Lung (tissue), 12 donors: Measurements from ENCODE around the gene ANTXR2. TPM values are rescaled to one million over a fixed set of nuclear protein-coding genes. Genes with fewer than 3 reads are reported as not detected.

Experiments used
- ATAC-seq: fragments of 200-7000 bp; cut with Tn5 transposase; one replicate; pipeline ENCODE4 v1.9.1; 2020; ENCODE audit warnings: moderate number of reproducible peaks; ENCODE audit not compliant: insufficient read depth, low FRiP score
- DNase-seq, 3 donors: peaks; one replicate each; pipeline ENCODE4 v3.0.0-alpha.2; 2013 to 2017
- H3K27ac ChIP-seq, 2 donors: one replicate each; pipeline ENCODE4 v1.5.1; 2013; ENCODE audit warnings: mild to moderate bottlenecking in 2 of 2, moderate library complexity in 2 of 2, control low read depth in 1 of 2, inconsistent platforms in 1 of 2, low read depth in 1 of 2, low read length in 1 of 2
- H3K27me3 ChIP-seq, 3 donors: one replicate each; pipeline ENCODE4 v1.5.1; 2013; ENCODE audit warnings: low read length in 2 of 3; ENCODE audit not compliant: control insufficient read depth in 3 of 3, insufficient read depth in 3 of 3
- H3K36me3 ChIP-seq, 4 donors: one replicate each; pipeline ENCODE4 v1.5.1; 2013; ENCODE audit warnings: low read length in 4 of 4, mild to moderate bottlenecking in 1 of 4, moderate library complexity in 1 of 4; ENCODE audit not compliant: control insufficient read depth in 4 of 4, insufficient read depth in 4 of 4
- H3K4me1 ChIP-seq, 5 donors: one replicate each; pipeline ENCODE4 v1.5.1; 2013; ENCODE audit warnings: low read length in 5 of 5, mild to moderate bottlenecking in 2 of 5, moderate library complexity in 1 of 5; ENCODE audit not compliant: control insufficient read depth in 5 of 5, insufficient read depth in 5 of 5
- H3K4me3 ChIP-seq: one replicate; pipeline ENCODE4 v1.5.1; 2013; ENCODE audit warnings: mild to moderate bottlenecking, control low read depth, moderate library complexity
- H3K9ac ChIP-seq, 2 donors: one replicate each; pipeline ENCODE4 v1.5.1; 2013; ENCODE audit warnings: low read length in 2 of 2, control low read depth in 1 of 2; ENCODE audit not compliant: insufficient read depth in 1 of 2
- H3K9me3 ChIP-seq, 4 donors: one replicate each; pipeline ENCODE4 v1.5.1; 2013; ENCODE audit warnings: low read length in 3 of 4, mild to moderate bottlenecking in 1 of 4, moderate library complexity in 1 of 4; ENCODE audit not compliant: control insufficient read depth in 4 of 4, insufficient read depth in 3 of 4
- CTCF ChIP-seq: IDR thresholded peaks from 2 replicates; pipeline ENCODE4 v1.5.1; 2012; ENCODE audit warnings: mild to moderate bottlenecking; ENCODE audit errors: control extremely low read depth, extremely low read depth
- WGBS, 2 donors: extraction: QIAGEN DNeasy Blood & Tissue Kit; methylation state at CpG; one replicate each; pipeline ENCODE4 v1.1.7; 2013; 5-methylcytosine and 5-hydroxymethylcytosine counted together
- polyA plus RNA-seq, 2 donors: library from polyadenylated mRNA; stranded (reverse); fragments of 200-250 nt; gene quantifications; one replicate each; pipeline ENCODE4 v1.2.1, GENCODE V29; 2013
- total RNA-seq, 2 donors: library from RNA; depleted of rRNA in 1 of 2; stranded (reverse); fragments of >200 nt in 1 of 2; gene quantifications; one replicate each; pipeline ENCODE4 v1.2.1, GENCODE V29; 2014 to 2021
- donor health status: control.
- donor health status: control.
- donor health status: Bipolar disorder and iron deficiency.
- donor health status: healthy.
- donor health status: DM: yes; HTN: yes; CAD: no.

The ANTXR2 gene
- total and polyA plus RNA-seq, 4 donors: 4.8 to 47.2 (median 28.6) TPM

- Histone ChIP-seq H3K36me3 (no peaks in the 10 kb centered on the region), H3K9ac (no peak overlapping the region), H3K9me3 (no peaks in the 10 kb centered on the region), H3K4me3 (no peak overlapping the region), H3K27ac (no peak overlapping the region), H3K4me1 (peaks cover 0 to 3% (median 0%) of the 10 kb centered on the region in 5 donors), H3K27me3 (no peaks in the 10 kb centered on the region)
- TF ChIP-seq CTCF: no peak
- DNase-seq: no peak
- ATAC-seq: no peak
- WGBS, 2 donors: 72 to 76% methylated on average over 4 of the region's 4 CpGs
These were observed 23.3 kb upstream of the ANTXR2 start for GRCh38 chr4:80096175-80096850.

DNA sequence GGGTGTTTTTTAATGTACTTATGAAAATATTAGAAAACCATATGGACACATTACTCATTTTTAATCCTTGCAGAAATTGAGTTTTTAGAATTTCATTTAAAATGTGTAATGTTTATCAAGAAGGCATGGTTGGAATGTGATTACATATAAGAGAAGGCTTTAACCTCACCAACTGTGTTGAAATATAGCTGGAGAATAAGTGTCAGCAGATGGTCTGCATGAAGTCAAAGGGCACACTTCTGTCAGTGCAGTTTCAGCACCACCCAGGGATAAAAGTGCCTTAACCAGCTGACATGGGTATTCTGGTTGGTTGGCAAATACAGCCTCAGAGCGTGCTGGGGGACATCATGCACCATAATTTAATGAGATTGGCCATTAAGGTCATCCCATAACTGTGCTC lies 21.2 kb upstream of the ANTXR2 start:
- Histone ChIP-seq H3K9me3 (no peaks in the 10 kb centered on the region), H3K4me1 (peaks cover 0 to 3% (median 0%) of the 10 kb centered on the region in 5 donors), H3K4me3 (no peak overlapping the region), H3K9ac (no peak overlapping the region), H3K27me3 (no peaks in the 10 kb centered on the region), H3K27ac (no peak overlapping the region), H3K36me3 (no peaks in the 10 kb centered on the region)
- no peak for DNase-seq
- WGBS, 2 donors: 87 to 91% methylated on average over 1 of the region's 1 CpG
- TF ChIP-seq CTCF: no peak
- no peak for ATAC-seq

GRCh38 chr4:80093563-80093962 lies 20.5 kb upstream of the ANTXR2 start:
- H3K27ac ChIP-seq: no peak overlapping the region
- H3K27me3 ChIP-seq: no peaks in the 10 kb centered on the region
- no peaks in the 10 kb centered on the region for H3K9me3 ChIP-seq
- H3K9ac ChIP-seq: no peak overlapping the region
- H3K36me3 ChIP-seq: no peaks in the 10 kb centered on the region
- no peak overlapping the region for H3K4me3 ChIP-seq
- 92 to 94% methylated on average over 3 of the region's 3 CpGs for WGBS, 2 donors
- no peak for TF ChIP-seq CTCF
- ATAC-seq: no peak
- H3K4me1 ChIP-seq: peaks cover 0 to 3% (median 0%) of the 10 kb centered on the region in 5 donors
- DNase-seq: no peak

DNA sequence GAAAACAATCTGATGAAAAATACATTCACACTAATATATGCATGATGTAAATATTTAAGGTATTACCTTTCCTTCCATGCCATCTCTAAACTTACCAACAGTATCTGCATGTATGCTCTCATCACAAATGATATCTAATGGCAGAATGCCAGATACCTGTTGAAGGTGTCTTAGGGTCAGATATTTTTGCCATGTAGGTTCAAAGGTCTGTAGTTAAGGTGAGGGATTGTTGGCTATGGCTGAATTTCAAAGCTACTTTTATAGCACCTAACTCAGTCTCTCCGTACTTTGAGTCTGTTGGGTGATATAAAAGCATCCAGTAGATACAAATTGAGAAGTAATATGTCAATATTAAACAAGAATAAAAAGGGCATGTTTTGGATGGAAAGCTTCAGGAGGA lies 19.8 kb upstream of the ANTXR2 start:
- no peak for TF ChIP-seq CTCF
- Histone ChIP-seq H3K9ac (no peak overlapping the region), H3K27me3 (no peaks in the 10 kb centered on the region), H3K4me3 (no peak overlapping the region), H3K4me1 (peaks cover 0 to 3% (median 0%) of the 10 kb centered on the region in 5 donors), H3K9me3 (no peaks in the 10 kb centered on the region), H3K27ac (no peak overlapping the region), H3K36me3 (no peaks in the 10 kb centered on the region)
- DNase-seq (no peak), ATAC-seq (no peak)
- 90 to 94% methylated on average over 1 of the region's 1 CpG for WGBS, 2 donors
